DMS153 (cell line): Measurements from ENCODE around the gene TBXAS1.

Experiments
- DNase-seq: peaks from one replicate; lab custom pipeline; 2025; lab: John Stamatoyannopoulos, UW

The TBXAS1 gene

DNA sequence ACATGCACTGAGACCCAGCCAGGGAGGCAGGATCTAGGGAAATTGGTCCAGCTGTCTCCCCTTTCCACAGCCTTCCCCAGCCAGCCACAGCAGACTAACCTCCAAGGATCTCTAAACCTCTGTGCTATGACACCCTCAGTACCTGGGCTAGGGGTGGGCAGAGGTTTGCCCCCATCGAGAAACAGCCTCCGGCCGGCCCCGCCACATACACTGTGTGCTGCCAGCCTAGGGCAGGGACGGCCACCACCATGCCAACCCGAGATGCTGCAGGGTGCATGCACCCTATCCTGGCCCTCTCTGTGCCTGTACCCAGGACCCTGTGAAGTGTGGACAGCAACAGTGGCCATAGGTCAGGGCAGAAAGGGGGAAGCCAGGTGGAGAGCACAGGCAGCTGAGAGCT lies 175.6 kb downstream of the TBXAS1 start:
- DNase-seq = no peak

- DNase-seq = no peak
These were observed 176.3 kb downstream of the TBXAS1 start for GRCh38 chr7:140005341-140005740.

DNA sequence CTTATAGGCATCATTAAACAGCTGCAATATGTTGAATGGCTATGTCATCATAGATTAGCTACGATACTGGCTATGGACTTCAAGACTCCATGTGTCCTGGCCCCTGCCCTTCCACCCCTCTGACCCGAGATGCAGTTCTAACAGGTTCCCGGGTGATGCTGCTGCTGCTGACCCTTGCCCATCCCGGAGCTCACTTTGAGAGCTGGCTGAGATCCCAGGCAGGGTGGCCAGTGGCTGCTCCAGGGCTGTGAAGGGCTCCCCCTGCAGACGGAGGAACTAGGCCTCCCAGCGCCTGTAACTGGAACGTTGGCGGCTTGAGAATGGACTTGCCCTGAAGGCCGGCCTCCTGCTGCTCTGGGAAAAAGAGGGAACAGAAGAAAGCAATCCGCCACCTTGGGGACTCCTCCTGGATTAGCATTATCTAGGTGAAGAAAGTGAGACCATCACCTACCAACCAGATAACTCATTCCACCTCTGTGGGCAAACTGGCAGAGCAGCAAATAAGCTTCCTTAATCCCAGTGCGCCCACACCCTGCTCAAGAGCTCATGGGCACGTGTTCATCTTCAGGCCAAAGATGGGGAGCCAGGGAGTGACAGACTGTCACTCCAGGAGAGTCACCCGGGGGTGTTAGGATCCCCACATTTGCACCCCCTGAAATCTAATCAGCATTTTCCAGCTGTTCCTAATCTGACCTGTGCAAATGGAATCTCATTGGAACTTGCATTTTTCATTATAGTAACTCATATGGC lies 176.9 kb downstream of the TBXAS1 start:
- no peak for DNase-seq

- DNase-seq = no peak
These were observed 177.5 kb downstream of the TBXAS1 start for GRCh38 chr7:140006600-140006999.

DNA sequence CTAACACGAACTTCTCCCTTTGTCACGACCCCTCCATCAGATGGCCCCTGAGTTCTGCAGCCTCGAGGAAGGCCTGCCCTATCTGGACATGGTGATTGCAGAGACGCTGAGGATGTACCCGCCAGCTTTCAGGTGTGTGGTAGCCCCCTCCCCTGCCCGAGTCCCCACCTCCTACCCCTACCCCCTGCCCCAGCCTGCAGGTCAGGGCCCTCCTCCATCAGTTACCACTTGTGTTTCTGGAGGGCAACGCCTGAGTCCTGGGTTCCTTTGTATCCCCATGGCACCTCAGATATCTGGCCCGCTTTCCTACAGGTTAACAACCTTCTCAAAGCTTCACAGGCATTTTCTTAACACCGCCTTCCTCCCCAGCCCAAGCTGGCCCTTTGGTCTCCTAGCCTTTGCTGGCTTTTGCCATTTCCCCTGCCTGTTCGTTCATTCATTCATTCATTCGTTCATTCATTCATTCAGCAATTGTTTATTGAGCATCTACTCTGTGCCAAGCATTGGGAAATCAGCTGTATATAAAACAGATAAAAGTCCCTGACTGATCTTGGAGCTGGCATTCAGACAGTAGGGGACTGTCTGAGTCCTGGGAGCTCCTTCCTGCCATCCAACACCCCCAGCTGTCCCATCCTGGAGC lies 178.1 kb downstream of the TBXAS1 start:
- DNase-seq = no peak

DNA sequence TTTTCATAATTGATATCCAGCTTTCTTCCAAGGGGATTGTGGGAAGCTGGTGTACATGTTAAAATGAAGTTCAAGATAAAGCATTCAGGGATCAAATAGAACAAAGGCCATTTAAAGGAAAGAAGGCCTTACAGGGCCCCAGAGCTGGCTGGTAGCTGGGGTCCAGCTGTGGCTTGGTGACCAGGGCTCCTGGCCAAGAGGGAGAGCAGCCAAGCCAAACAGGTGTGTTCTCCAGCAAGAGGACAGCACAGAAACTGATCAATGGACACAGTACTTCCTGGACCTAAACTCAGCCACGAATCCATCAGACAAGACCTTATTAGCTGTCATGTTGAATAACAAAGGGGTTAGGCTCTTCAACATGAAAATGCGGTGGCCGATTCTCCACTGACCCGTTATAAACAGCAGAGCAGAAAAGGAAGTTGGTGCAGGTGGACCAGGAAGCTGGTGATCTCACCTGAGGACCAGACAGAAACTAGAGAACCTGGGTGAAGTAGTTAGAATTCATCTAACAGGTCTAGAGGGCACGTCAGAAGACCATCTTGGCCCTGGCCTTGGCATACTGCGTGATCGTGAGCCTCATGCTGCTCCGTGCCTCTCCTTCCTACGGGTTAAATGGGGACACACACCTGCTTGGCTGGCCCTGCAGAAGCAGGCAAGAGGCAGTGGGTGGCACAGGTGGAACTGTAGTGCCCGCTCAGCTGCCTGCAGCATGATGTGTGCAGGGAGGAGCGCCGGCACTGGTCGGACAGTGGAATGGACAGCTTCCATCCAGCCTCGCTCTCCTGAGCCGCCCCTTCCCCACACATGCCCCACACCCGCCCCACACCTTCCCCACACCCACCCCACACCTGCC lies 179.9 kb downstream of the TBXAS1 start:
- no peak for DNase-seq

DNA sequence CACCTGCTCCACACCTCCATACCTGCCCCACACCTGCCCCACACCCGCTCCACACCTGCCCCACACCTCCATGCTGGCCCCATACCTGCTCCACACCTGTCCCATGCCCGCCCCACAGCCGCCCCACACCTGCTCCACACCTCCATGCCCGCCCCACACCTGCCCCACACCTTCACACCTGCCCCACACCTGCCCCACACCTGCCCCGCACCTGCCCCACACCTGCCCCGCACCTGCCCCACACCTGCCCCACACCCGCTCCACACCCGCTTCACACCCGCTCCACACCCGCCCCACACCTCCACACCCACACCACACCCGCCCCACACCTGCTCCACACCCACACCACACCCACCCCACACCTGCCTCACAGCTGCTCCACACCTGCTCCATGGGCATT lies 180.7 kb downstream of the TBXAS1 start:
- no peak for DNase-seq

DNA sequence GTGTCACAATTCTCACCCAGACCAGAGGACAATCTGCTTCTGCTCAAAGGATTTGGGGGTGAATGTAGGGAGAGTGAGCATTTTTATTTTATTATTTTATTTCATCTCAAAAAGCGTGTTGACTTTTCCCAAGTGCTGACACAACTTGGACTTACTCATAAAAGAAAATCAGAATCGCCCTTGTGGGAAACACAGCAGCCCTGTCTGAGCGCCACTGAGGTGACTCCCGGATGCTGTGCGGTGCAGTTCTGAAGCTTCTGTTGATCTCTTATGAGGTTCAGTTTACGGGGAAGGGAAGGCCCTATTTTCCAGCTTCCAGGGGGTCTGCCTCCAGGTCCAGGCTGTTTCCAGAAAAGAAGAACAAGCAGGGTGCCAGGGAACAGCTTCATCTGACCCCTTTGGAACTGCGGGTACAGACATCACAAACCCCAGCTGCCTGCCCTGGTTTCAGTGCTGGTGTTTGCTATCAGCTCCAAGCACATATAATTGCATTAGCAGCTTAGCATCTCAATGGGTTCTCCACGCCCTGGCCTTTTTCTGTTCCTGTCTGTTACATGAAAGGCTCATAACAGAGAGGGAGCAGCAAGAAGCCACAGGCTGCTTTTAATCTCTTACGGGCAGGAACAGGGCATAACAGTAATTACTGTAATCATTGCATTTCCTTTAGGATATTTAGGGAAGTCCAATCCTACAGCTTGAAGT lies 181.3 kb downstream of the TBXAS1 start:
- no peak for DNase-seq

- DNase-seq = no peak
These were observed 184.6 kb downstream of the TBXAS1 start for GRCh38 chr7:140013676-140014075.

- no peak for DNase-seq
These were observed 185.1 kb downstream of the TBXAS1 start for GRCh38 chr7:140014123-140014522.

DNA sequence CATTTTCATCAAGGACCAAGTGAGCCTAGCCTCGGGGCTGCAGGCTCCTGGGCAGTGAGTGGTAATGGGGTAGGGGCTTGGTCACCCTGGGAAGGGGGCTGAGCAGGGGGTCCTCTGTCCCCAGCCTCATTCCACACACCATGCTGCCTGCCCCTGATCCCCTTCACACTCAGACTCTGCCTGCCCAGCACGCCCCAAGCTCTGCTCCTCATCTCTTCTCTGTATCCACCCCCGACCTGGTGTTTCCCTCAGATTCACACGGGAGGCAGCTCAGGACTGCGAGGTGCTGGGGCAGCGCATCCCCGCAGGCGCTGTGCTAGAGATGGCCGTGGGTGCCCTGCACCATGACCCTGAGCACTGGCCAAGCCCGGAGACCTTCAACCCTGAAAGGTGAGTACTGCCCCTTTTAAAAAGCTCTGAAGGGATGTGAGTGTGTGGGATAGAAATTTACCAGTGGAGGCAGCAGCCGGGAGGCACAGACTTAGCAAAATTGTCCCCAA lies 186.5 kb downstream of the TBXAS1 start:
- no peak for DNase-seq

- no peak for DNase-seq
These were observed 187.5 kb downstream of the TBXAS1 start for GRCh38 chr7:140016540-140016939.

DNA sequence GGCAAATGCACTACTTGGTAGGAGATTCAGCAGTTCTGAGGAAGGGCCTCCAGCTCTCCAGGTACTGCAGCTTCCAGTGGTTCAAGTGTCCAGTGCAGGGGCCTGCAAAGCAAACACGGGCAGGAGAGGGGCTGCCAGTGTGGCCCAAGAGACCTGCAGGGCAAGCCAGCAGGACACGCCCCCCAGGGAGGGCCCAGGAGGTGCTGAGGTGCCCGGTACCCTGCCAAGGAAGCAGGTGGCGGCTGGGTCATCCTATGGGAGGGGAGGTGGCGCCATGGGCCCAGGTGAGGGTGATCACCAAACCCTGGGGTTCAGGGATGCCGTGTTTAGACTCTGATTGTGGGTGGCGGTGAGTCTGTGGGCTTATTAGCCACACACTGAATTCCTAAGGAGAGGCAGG lies 188.0 kb downstream of the TBXAS1 start:
- no peak for DNase-seq

DNA sequence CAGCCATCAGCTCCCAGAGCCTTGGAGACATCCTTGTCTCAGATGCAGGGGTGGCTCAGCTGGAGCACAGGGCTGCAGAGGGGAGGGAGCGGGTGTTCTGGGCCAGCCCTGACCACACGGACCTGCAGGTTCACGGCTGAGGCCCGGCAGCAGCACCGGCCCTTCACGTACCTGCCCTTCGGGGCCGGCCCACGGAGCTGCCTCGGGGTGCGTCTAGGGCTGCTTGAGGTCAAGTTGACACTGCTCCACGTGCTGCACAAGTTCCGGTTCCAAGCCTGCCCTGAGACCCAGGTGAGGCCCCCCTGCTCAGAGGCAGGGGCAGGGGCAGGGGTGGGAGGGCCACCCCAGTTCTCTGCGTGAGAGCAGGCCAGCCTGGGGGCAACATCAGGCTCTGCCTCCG lies 188.5 kb downstream of the TBXAS1 start:
- no peak for DNase-seq

DNA sequence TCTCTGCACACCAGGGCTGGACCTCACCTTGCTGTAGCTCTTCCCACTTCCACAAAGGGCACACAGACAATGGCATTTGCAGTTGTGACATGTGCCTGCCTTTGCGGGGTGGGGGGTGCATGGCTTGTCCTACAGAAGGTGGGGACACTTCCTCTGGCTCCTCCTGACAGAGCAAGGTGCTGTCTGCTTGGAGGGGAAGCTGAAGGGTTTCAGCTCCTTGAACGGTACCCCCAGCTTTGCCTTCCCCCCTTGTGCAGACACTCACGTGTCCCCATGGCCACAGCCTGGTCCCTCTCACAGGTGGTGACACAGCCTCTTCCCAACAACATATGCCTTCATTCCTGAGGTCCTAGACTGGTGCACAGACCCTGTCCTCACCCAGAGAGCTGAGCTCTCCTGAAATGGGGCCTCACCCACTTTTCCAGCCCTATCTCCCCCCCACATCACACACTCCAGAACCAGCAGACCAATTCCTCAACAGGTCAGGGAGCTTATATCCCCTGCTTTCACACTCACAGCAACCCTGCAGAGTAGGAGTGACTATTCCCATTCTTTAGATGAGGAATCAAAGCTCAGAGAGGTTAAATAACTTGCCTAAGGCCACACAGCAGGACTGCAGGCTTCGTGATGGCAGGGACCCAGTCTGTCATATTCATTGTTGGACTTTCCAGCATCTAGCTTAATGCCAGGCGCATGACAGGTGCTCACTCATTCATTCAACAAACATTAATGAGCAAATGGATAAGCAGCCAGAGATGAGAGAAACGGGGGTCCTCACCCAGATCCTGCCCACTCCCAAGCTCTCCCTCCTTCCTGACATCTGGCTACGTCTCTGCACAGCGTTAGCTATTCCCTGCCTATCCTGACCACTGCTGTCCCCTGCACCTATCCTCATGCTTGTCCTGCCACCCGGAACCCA lies 189.3 kb downstream of the TBXAS1 start:
- no peak for DNase-seq

GRCh38 chr7:140019172-140019571 lies 190.1 kb downstream of the TBXAS1 start:
- no peak for DNase-seq

GRCh38 chr7:140019606-140020005 lies 190.5 kb downstream of the TBXAS1 start:
- DNase-seq = no peak

GRCh38 chr7:140021603-140022002 lies 192.5 kb downstream of the TBXAS1 start:
- DNase-seq = no peak

- DNase-seq = no peak
These were observed 193.6 kb downstream of the TBXAS1 start for GRCh38 chr7:140022582-140023211.

DNA sequence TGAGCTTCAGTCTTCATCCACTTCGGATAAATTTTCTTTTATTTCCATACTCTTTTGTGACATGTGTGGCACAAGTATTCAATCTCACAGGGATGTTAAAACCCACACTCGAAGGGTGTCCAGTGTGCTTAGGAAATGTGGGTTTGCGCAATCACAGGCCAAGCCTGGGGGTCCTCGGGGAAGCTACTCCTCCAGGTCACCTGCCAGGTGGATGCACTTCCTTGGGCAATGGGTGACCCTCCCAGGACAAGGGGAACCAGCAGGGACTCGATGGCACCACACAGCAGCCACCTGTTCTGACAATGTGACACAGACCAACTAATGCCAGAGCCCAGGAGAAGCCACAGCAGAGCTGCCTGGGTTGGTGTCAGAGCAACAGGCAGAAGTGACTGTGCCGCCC lies 194.7 kb downstream of the TBXAS1 start:
- DNase-seq = no peak

DNA sequence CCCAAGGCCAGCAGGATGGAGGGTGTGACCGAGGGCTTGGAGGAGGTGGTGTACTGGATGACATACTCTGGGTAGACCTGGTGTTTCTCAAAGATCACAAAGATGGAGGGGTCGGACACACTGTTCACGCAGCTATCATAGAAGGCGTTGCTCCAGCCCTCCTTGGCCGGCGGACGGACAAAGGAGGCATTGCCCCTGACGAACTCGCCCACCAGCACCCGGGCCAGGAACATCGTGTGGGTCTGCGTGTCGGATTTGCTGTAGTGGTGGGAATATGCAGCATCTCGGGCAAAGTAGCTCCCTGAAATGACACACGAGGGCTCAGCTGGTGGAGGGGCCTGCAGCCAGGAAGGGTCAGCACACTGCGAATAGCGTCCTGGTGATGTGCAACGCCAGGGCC lies 195.5 kb downstream of the TBXAS1 start:
- DNase-seq = no peak
